HG02798 (cell line): Measurements from ENCODE around the gene PLXDC2.

Source experiments
- ATAC-seq: cut with Tn5 transposase; IDR thresholded peaks from one replicate; pipeline ENCODE4 v1.9.1; 2021; ENCODE audit warnings: mild to moderate bottlenecking; ENCODE audit not compliant: unreplicated experiment, poor library complexity

The PLXDC2 gene

DNA sequence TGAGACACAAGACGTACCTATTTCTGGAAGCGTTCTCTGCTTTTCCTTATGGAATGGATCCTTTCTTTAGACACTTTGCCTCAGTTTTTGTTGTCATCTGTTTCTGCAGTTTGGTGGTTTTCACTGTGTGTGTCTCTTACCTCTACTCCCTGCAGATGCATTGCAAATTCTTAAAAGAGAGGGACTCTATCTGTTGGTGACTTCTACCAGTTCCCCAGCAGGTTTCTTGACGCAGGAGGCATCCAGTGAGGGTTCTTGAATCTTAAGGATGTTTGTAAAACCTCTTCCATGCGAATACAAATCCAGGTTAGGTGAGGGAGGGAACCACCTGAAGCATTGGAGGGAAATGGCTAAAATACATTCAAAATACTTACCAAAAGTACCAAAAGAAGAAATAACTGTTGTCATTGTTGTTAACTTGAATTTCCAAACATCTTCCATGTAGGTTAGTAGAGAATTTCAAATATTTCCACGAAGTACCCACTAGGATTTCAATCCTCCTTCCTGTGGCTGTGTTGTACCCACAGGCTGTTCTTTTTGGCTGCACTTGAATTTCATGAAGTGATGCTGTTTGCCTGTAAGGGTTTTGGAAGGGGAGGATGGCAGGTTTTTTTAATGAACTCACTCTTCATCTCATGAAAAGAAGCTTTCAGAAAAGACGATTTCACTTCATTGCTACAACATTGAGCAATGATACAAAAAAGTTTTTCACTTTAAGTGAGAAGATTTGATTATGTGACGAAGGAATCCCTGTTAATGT, 32.2 kb downstream of the PLXDC2 start:
- ATAC-seq, result no peak

DNA sequence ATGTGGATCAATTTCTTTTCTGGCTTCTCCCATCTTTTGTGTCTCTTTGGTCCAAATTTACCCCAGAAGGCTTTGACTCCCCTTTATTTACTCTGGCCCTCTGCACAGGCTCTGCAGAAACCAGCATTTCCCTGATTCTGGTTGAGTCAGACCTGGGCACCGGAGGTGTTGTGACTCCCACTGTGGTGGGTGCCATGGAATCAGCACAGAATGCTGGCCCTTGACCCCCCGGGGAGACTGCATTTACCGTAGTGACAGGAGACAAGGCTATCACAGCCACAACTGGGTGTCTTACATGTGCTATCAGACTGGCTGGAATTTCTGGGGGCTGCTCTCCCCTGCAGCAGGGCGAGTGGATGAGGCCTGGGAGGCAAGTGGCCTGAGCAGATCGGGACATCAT, 37.6 kb downstream of the PLXDC2 start:
- ATAC-seq, result no peak

DNA sequence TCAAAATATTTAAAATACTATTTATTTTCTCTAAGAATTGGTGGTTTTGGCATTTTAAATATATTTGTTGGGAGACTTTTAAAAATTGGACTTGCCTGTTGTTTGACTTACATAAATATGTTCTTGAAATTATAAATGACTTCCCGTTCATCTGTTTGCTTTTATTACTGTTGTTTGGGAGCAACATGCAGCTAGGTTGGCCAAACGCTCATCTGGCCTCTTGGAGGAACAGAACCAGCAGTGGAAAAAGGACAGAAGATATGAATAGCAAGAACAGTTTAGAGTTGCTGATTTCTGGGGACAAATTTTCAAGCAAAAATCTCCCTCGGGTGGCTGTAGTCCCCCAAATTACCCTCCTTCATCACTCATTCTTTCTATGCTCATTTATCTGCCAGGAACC, 41.6 kb downstream of the PLXDC2 start:
- no peak for ATAC-seq

DNA sequence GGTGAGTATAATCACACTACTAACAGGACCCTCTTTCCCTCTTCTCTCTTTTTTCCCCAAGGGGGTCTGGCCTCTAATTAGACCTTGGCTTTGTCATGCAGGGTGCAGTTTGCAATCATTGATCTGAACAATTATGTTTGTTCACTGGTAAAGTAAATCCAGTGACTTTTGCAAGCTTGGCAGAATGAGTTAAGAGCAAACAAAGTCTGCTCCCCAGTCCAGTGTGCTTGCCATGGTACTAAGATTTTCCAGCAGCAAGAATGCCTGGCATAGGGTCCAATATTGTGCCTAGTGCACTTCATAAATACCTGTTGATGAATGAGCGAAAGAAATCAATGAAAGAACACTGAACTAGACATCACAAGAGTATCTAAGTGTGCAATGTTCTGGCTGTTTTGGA, 43.9 kb downstream of the PLXDC2 start:
- ATAC-seq, result no peak

DNA sequence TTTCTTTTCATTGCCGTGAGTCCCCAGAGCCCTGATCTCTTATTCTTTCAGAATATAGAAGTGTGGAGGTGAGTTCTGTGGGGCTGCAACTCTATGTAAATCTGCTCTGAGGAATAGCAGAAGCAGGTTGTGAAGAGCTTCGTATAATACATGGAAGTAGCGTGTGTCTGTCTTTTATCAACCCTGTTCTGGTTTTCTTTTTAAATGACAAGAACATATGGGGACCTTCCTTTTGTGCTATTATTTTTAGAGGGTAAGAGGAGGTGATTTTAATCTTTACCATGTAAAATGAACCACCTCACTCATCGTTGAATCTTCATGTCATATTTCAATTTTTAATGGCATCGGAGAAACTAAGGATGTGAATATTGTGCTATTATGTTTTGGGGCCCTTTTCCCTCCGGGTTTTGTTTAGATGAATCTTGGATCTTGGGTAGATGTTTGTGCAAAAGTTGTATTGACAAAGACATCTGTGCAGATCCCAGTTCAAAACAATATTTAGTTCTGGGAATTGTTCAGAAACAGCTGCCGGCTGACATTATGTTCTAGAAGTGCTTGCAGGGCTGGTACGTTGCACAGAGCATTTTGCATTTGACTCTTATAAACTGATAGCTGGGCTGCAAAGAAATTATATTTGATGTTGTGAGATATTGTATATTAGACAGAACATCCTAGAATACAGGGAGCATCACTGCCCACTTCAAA, 46.7 kb downstream of the PLXDC2 start:
- no peak for ATAC-seq

DNA sequence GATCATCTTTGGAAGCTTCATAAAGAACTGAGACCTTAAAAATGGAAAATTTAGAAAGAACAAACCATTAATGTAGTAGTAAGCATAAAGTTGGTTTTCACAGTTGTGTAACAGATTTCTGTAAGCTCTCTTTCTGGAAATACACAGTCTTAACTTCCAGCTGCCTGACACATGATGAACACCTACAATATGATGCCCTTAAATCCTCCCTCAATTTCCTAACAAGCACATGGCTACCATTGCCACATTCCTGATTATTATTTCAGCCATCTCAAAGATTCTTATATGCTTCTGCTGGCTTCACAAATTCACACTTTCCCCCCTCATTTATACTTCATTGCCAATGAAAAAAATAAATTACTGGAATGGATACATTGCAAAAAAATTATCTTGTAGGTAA, 49.4 kb downstream of the PLXDC2 start:
- no peak for ATAC-seq

DNA sequence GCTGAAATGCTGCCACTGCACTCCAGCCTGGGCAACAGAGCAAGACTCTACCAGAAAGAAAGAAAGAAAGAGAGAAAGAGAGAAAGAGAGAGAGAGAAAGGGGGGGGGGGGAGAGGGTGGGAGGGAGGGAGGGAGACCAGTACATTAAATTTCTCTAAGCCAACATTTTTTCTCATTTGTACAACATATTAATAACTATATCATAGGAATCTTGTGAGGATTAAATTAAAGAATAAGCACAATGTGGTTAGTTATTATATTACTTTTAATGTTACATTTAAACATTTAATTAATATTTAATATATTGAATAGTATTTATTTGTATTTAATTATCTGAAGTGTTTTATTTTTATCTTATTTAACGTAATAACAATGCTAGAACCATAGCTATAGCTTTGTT, 53.1 kb downstream of the PLXDC2 start:
- ATAC-seq, result no peak

DNA sequence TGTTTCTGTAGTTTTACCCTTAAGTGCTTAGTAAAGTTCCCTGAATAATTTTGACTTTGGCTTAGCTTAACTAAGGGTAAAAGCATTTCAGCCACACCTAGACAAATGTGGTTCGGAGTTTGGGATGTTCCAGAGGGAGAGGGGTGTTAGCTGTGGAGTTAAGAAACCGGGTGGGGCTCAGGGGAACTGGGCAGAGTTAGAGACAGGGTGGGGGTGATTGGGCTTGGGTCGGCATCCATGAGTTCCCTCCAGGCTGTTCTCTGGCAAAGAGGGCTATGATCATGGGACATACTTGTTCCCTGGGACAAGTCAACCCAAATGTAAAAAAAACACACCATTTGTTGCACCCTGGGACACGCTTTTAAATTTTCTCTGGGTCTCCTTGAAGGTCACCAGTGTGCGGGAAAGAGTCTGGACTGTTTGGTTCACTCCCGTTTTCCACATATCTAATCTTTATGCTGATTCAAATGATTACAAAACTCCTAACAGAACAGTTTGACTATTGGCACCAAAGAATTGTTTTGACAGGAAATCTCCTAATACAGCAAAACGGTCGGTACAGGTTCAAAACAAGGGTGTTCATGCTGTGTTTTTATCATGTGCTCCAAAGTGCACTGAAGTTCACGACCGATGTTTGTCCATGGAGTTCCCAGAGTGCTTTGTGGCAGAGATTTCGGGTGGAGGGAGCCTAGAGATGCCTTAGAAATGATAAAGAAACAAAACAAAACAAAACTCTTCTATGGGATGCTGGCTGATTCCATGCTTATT, 56.5 kb downstream of the PLXDC2 start:
- ATAC-seq, result no peak

DNA sequence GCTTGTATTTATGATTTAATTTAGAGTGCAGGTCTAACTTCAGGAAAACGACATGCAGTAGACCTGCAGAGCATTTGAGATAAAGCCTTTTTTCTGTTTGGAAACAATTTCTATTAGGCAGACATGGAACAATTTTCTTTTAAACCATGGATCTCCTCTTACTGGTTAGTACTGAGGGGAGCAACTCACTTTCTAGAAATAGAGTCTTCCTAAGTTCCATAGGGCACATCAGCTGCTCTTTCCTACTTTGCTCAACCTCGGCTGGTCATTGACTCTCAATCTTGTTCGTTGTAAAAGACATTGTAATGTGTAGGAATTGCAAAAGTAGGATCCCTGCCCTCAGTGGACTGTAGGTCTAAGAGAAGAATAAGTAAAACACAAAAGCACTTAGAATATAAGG, 58.0 kb downstream of the PLXDC2 start:
- ATAC-seq, result no peak

DNA sequence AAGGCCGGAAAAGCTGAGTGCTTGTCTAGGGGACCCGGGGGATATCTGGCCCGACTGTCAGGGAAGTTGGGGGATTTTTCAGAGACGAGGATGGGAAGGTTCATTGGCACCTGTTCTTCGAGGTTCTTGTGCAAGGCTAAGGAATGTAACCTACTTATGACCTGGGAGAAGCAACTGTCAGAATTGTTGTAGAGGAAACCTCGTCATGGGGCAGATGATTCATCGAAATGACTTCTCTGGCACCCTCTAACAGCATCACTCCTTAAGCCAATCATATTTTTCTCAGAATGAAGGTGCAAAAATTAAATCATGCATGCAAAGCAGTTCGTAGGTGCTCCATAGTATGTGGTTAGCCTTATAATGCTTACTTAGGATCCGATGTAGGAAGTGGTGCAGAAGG, 58.6 kb downstream of the PLXDC2 start:
- no peak for ATAC-seq

DNA sequence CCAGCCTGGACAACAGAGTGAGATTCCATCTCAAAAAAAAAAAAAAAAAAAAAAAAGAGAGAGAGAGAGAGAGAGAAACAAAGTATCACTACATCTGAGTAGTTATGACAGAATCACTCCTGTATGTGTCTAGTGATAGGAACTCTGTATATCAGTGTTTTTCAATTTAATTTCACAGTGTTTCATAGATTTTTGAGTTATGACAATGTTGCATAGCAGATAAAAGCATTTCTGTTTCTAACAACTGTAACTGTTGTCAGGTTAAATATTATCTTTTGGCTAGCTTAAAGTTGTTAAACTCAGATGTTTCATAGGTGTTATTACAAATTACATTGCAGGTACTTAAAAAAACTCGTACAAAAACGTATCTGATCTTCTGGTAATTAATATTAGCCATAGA, 60.3 kb downstream of the PLXDC2 start:
- ATAC-seq, result no peak

DNA sequence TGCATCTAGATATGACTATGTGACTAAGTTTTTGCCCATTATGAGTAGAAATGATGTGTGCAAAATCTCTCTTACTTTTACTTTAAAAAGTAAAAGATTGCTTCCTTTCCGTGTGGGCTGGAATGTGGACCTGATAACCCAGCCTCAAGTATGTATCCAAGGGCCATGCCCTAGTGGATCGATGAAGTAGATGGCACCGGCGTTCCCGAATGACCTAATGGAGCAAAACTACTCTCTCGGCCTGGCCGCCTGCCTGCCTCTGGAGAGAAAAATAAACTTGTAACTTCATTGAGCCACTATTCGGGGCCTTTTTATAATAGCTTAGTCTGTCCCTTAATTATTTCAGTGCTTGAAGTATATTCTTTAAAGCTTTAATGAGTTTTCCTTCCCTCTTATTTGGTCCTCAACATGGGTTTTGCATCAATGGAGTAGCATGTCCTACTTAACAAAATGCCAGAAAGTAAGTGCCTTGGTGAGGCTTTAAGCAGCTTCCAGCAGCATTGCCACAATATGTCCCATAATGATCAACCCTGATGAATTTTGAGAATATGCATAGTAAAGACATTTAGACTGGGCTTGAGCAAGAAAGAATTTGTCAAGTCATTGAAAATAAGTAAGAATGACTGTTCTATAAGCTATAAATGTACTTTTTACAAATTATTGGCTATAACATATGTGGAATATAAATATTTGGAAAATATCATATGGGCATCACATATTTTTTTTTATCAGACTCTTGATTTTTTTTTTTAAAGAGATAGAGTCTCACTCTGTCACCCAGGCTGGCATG, 61.4 kb downstream of the PLXDC2 start:
- ATAC-seq, result no peak

DNA sequence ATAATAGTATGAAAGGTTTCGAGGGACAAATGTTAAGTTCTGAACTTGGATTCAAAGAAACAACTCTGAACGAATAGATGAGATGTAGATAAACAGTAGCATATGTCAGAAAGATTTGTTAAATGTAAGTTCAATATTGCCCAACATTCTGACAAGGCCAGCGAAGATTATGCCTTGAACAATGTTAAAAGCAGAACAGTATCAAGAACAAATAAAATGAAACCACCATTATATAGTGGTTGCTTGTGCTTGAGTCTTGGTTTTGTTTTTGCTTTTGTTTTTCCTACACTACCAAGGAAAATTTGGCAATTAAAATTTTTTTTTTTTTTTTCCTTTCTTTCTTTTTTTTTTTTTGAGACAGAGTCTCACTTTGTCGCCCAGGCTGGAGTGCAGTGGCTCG, 66.4 kb downstream of the PLXDC2 start:
- ATAC-seq, result no peak

DNA sequence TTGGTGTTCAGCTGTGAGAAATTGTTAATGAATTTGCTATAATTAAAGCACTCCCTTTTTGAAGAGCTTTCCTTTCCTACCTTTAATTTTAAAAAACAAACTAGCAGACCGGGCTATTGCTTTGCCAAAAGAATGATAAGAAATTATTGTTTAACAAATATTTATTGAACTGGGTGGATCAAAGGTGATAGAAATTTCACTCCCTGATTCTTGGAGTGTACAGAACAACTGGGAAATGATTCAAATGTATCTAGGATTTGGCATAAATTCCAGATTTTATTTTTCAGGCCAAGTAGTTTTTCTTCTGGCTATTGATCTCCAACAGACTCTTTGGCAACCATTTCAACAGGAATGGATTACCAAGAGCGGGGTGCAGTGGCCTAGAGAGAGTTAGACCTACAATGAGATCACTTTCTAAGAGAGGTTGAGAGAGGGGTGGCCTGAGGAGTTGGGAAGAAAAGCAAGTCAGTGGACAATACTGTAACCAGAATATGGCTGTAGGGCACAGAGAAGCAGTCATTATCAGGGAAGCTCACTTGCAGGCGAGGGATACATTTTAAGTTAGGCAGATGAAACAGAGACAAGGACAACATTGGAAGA, 71.9 kb downstream of the PLXDC2 start:
- no peak for ATAC-seq

DNA sequence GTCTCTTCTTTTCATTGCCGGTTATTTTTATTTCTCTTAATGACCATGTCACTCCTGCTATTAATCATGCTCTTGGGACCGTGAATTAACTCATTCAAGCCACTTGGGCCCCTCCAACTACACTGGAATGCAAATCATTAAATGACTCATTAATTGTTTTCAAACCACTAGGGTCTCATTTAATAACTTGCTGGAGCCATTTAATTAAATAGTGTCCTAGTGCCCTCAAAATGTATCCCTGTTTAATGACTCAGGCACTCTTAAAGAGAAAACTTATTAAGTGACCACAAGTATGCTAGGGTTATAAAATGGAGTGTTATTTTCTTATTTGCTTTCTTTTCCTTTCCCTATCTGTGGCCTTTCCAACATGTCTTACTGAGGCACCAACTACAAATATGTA, 73.0 kb downstream of the PLXDC2 start:
- no peak for ATAC-seq

DNA sequence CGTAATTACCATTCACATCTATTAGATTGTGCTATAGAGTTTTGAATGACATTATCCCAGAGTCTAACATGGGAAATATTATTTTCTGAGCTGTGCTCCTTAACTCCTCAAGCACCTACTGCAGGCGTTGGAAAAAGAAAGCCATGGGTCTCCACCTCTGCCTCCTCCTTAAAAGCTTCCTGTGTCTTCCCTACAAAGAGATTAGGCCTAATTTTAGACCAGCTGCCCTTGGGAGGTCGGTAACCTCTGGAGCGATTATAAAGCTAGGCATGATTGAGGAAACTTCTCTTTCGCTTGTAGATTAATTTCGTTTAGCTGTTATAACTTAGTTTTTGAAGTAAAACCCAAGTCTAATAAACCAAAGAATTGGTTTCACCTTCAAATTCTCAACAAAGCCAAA, 75.2 kb downstream of the PLXDC2 start:
- ATAC-seq, result no peak

DNA sequence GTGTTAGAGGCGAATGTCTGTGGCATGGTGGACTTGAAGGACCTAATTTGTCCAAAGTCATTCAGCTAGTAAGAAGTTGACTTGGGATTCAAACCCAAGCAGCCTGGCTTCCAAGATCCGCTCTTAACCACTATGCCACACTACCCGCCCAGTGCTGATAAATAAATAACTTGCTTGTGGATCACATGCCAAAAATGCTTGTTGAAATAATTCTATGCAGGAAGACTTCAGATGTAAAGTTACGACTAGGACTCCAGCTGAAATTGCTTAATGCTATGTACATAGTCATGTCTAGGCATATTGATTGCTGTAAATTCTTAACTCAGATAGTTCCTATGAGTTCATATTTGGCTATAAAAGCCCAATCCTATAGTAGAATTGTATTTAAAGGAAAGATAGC, 76.0 kb downstream of the PLXDC2 start:
- ATAC-seq, result no peak

DNA sequence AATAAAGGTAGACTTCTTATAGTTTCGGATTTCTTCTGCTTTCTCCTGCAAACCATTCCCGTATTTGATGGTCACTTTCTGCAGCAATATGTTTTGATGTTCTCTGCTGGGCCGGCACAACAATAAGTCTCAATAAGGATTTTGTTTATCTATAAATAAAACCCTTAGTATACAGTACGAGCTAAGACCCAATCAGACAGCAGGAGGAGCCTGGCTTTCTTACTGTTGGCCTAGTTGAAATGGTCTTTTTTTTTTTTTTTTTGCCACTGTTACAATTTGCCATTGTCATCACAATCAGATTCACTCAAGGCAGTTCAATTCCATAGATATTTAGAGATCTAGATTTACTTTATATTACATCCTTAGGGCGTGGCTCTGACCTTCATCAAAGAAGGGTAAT, 76.4 kb downstream of the PLXDC2 start:
- no peak for ATAC-seq

DNA sequence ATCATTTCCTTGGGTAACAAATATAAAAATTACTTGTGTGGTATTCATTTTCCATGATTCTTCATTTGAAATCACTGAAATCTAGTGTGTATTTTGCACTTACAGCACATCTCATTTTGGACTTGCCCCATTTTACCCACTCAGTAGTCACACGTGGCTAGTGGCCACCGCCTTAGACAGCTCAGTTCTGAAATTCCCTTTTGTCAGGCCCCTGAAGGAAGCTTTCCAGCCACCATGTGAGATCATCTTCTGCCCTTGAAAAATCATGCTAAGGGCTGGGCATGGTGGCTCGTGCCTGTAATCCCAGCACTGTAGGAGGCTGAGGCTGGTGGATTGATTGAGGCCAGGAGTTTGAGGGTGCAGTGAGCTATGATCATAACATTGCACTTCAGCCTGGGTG, 79.3 kb downstream of the PLXDC2 start:
- no peak for ATAC-seq

DNA sequence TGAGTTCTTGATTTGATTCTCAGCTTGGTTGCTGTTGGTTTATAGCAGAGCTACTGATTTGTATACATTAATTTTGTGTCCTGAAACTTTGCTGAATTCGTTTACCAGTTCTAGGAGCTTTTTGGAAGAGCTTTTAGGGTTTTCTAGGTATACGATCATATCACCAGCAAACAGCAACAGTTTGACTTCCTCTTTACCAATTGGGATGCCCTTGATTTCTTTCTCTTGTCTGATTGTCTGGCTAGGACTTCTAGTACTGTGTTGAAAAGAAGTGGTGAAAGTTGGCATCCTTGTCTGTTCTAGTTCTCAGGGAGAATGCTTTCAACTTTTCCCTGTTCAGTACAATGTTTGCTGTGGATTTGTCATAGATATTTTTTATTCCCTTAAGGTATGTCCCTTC, 86.2 kb downstream of the PLXDC2 start:
- no peak for ATAC-seq
